ENCODE results near the gene MTA1.

Gene MTA1

DNA sequence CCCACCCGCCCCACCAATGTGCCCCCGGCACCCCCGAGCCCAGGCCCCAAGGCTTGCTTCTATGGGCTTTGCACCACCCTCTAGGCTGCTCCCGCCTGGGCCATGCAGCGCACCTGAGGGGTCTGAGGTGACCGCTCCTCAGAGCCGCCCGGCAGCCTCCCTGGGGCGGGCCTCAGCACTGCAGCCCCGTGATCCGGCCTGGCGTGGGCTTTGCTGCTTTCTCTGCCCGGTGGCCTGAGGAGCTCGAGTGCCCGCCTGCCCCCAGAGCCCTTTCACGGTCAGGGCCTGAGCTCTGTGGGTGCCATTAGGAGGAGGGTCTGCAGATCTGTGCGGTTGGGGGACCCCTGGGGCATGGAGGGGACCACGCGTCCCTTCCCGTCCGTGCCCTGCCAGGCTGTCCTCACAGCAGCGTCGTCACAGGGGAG, 6.2 kb downstream of the MTA1 start:
- no peak for DNase-seq

DNA sequence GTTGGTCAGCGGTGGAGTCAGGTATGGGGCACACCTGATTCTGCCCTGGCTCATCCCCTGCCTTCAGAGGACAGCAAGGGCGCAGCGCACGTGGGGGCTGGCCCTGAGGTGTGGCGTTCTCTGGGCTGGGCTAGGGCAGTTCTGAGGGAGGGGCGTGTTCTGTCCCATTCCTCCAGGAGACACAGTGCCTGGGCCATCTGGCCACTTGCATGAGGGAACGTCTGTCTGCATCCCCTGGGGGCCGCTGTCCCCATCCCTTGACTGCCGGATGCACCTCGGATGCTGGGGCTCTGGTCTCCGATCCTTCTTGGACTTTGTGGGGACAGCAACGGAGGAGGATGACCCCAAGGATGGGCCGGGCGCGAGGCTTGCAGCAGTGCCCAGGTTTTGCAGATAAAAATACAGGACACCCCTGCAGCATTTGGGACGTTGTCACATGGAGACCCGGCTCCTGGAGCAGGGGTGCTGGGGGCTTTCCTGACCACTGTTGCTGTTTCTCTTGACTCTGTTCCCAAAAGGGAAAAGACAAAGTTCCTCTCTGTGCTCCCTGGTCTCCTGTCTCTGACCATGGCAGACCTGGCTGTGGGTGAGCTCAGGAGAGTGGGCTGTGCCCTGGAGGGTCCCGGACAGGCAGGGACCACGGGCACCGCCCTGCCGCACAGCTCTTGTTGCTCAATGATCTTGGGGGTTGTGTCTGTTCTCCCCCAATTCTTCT, 6.9 kb downstream of the MTA1 start:
- DNase-seq, result no peak

DNA sequence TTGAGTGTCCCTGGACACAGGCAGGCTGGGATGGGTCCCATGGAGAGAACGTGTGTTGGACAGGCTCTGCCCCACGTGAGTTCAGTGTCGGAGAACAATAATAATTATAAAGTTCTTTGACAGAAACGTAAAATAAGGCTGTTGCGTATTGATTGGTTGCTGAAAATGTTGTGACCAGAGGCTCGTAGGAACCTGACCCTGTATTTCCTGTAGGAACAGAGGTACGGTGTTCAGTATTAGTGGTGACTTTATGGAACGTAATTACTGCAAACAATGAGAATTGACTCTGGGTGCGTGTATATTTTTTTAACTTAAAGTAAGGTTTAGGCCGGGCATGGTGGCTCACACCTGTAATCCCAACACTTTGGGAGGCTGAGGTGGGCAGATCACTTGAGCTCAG, 7.8 kb downstream of the MTA1 start:
- no peak for DNase-seq

DNA sequence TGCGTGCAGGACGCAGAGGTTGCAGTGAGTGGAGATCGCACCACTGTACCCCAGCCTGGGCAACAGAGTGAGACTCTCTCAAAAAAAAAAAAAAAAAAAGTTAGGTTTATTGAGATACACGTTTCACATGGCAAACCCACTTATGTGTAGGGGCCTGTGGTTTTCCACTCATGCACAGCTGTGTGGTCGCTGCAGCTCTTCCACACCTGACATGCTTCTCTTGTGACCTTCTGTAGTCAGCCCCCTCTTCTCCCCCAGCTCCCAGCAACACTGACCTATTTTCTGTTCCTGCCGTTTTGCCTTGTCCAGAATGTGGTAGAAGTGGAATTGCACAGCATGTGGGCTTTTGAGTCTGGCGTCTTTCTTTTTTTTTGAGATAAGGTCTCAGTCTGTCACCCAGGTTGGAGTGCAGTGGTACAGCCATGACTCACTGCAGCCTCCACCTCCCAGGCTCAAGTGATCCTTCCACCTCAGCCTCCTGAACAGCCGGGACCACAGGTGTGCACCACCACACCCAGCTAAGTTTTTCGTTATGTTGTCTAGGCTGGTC, 8.4 kb downstream of the MTA1 start:
- DNase-seq, result no peak

DNA sequence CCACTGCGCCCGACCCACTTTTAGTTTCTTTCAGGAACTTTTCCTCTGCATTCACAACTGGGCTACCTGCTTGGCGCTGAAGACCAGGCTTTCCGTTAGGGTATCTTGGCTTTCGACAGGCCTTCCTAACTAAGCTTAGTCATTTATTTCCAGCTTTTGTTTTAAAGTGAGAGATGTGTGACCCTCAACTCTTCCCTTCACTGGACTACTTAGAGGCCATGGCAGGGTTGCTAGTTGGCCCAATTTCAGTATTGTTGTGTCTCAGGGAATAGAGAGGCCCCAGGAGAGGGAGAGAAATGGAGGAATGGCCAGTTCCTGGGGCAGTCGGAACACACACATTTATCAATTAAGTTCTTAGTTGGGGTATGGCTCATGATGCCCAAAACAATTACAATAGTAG, 10.4 kb downstream of the MTA1 start:
- DNase-seq, result no peak

DNA sequence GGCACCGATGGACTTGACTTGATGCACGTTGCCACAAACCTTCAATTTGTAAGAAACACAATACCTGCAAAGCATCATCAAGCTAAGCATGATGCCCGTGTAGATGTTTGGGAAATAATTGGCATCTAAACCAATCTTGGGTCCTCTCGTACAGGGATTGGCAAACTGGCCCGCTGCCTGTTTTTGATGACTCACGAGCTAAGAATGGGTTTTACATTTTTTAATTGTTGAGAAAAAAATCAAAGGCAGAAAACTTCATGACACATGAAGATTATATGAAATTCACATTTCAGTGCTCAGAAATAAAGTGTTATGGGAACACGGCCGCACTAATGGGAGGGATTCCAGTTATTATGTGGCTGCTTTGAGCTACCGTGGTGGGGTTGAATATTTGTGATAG, 10.9 kb downstream of the MTA1 start:
- no peak for DNase-seq

- no peak for DNase-seq
Observed at GRCh38 chr14:105431256-105431655, 11.6 kb downstream of the MTA1 start.

DNA sequence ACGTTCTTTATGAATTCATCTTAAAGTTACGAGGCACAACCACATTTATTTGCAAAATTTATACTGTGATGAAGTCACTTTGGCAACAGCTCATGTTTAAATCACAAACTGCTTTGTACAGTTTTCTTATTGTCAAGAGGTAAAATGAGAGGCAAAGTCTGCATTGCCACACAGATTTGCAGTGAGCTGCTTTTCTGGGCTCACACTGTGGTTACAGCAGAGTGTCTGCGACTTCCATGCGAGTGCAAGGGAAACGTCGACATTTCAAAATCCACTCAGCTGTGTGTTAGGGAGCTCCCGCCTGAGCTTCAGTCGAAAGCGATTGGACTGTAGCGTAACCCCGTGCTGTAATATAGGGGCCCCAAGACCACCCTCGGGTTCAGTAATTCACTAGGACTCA, 13.0 kb downstream of the MTA1 start:
- no peak for DNase-seq

DNA sequence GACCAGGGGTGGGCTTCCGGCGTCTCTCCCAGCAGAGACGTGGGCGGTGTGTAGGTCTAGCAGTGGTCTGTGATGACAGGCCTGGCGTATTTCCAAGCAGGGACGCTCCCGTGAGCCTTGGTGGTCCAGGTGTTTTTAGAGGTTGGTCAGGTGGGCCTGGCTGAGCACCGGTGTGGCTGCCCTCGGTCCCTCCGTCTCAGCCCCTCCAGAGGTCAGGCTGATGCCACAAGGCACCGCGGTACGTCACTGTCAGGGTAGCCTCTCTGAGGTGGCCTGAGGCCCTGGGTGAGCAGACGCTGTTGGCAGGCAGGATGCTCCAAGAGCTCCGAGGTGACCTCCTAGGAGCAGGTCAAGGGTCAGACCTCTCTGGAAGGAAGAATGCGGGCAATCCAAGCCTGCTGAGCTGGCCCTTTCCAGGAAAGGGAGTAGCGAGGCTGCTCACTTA, 13.6 kb downstream of the MTA1 start:
- DNase-seq, result no peak

DNA sequence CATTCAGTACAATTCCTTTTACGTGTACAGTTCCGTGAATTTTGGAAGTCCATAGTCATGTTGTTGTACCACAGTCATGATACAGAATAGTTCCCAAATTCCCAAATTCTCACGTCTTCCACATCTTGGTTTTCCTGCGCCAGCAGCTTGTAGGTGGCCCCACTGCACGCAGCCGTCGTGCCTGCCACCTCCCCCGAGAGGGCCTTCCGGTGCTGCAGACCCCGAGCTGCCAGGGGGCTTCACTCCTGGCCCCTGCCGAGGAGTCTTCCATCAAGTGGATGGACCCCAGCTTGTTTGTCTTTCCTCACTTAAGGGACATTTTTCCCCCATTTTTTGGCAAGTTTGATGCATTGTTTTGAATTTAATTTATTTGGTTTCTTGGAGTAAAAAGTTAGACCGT, 16.8 kb downstream of the MTA1 start:
- DNase-seq, result no peak

DNA sequence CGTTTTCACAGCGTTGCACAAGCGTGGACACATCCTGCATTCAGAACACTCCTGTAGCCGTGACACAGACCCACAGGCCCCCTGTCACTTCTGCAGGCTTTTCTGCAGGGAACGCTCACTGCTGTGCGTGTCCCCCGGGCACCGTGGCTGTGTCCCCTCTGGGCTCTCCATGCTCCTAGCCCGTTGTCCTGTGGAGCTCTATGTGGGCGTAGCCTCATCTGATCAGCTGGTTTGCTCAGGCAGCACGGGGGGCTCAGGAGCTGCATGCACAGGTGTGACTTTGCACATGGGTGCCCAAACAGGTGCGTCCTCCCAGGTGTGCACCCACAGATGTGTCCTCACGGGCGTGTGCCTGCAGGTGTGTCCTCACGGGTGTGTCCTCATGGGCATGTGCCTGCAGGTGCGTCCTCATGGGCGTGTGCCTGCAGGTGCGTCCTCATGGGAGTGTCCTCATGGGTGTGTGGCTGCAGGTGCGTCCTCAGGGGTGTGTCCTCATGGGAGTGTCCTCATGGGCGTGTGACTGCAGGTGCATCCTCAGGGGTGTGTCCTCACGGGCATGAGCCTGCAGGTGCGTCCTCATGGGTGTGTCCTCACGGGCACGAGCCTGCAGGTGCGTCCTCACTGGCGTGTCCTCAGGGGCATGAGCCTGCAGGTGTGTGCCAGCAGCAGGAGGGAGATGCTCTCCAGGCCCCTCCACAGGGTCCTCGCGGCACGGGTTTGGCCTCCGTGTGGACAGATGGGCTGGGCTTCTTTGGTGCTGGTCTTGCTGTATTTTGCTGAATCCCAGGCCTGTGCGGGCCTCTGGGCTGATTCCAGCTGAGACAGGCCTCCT, 17.5 kb downstream of the MTA1 start:
- DNase-seq, result no peak

GRCh38 chr14:105437723-105438500, 18.3 kb downstream of the MTA1 start:
- DNase-seq, result no peak

DNA sequence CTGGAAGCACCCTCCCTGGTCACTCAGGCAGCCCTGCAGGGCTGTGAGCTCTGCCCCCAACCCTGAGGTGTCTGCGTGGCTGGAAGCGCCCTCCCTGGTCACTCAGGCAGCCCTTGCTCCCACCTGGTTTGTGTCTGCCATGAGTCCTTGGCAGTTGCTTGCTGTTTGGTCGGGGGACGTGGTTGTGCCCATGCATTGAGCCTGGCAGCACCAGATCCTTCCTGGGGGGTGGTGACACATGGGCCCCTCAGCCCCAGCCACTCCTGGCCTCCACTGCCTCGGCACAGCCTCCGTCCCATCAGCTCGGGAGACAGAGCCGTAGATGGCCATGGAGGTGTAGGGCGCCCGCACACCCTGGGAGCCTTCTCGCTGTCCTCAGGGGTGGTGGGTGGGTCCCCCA, 19.6 kb downstream of the MTA1 start:
- no peak for DNase-seq

- DNase-seq, result no peak
Observed at GRCh38 chr14:105439710-105440553, 20.3 kb downstream of the MTA1 start.

DNA sequence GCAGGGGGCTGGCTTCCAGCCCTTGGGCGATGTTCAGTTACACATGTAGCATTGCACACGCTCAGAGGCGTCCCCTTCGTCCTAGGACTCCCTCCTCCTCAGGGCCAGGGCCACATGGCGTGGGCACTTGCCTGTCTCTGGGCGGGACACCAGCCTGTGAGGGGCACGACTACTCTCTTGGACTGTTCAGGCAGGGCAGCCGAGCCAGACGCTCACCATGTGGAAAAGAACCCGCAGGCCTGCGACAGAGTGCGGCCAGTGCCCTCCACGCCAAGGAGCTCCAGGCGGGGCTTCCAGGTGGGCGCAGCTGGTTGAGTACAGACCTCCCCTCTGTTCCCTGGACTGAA, 20.9 kb downstream of the MTA1 start:
- no peak for DNase-seq

- DNase-seq, result no peak
Observed at GRCh38 chr14:105440992-105441391, 21.4 kb downstream of the MTA1 start.

DNA sequence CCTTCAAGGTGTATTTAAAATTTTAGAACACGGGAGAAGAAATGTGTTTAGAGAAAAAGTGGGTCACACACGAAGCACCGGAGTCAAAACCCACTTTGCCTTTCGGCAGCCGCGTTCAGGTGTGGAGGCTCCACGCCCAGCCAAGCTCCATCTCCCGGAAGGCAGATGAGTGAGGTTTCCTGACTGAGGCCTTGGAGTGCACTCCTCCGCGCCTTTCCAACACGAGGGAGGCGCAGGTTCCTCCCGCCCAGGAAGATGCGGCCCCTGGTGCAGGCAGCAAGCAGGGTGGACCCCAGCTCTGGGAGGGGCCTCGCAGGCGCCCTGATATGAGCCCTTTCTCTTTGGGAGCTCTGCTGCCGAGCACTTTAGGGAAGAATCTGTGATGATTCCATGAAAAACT, 22.5 kb downstream of the MTA1 start:
- no peak for DNase-seq

- no peak for DNase-seq
Observed at GRCh38 chr14:105442834-105443233, 23.2 kb downstream of the MTA1 start.

DNA sequence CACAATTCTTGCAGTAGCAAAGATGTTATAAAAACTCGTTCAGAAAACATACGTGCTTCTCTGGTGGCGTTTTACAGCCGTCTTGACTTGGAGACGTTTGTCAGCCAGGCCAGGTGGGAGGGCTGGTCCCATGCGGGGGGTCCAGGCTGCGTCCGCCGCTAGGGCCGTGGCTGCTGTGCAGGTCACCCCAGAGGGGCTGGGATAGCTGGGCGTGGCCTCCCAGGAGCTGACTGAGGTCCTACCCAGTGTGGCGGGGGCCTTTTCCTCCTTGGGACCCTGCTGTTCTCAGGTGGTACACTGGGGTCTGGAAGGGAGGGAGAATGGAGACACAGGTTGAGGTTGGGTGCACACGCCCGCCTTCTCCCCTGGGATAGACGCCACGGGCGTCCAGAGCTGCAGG, 25.2 kb downstream of the MTA1 start:
- DNase-seq, result no peak

- DNase-seq, result no peak
Observed at GRCh38 chr14:105445290-105445689, 25.7 kb downstream of the MTA1 start.

DNA sequence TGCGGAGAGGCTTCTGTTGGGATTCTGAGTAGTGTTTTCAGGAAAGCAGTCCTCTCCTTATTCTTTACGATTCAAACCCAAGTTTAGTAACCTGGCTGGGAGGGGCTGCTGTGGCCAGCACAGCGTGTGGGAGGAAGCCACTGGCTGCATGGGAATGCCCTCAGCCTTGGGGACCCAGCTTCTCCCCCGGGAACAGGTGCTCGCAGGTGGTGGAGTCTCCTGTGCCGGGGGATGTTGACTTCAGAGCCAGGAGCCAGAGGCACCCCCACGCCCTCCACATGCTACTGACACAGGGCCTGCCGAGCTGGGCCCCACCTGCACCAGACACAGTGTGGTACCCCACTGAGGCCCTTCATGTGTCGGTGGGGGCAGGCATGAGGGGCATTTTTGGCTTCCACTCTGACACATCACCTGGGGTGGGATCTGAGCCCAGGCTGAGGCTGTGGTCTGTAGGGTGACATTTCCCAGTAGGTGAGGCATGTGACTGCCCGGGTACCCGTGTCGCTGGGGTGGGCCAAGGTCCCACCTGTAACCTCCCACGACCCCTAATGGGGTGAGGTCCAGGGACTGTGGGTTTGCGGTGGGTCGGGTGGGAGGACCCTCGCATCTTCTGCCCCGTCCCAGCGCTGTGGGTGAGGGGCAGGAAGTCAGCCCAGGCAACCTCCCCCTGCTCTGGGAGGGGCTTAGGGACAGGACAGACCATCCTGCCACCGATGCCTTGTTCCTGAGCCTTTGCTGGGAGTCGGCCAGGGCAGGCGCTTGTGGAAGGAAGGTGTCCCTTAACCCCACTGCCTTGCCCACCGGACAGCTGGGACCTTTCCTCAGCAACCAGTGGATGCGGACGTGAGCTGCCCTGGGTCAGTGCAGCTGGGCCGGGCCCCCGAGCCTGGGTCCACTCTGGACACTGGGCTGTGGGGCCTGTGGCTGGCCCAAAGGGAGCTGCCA, 26.5 kb downstream of the MTA1 start:
- no peak for DNase-seq

Data from T-helper 9 cell (primary cell).